ENCODE data around the gene SPATA1. TPM values are rescaled to one million over a fixed set of nuclear protein-coding genes. Genes with fewer than 3 reads are reported as not detected.

The SPATA1 gene
- total and polyA plus RNA-seq, 2 of the 13 experiments (the other 11 are each of a cell fraction or from before 2014, with no cell fraction given): 0.70 to 1.4 TPM

DNA sequence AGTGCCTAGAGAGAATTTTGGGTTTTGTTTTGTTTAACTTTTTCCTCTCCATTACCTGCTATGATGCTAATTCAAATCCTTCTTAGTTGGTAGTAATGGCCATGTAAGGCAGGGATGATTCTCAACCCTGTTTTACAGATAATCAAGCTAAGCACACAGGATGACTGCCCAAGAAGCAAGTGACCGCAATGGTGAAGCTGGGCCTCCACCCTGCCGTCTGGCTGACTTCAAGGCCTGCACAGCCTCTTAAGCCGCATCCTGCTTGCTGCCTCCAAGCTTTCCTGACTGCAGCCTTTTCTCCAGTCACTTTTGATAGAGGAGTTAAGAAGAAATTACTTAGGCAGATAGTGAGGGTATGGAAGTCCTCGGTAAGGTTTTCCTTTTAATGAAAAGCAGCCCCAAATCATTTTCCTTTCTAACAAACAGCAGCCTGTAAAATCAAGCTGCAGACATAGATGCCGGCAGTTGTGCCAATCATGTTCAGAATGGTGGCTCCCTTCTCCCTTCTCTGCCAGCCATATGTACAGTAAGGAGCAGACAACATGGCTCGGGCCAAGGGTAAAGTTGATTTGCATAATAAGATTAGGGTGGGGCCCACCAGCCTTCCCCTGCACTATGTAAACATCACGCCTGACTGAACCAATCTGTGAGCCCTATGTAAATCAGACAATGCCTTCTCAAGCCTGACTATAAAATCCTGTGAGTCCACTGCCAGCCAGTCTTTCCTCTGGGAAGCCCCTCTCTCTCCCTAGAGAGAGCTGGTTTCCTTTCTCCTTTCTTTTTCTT, 76.8 kb downstream of the SPATA1 start (continued):
- TF ChIP-seq SCMH1 (CRISPR knock-in tag; IDR thresholded peaks at IDR 0.05; ENCODE audit: borderline replicate concordance) (no peak), SMYD3 (CRISPR knock-in tag; IDR thresholded peaks at IDR 0.05) (no peak), ARNT2 (CRISPR knock-in tag; IDR thresholded peaks at IDR 0.05; ENCODE audit: low read depth) (no peak), ZNF432 (CRISPR knock-in tag; IDR thresholded peaks at IDR 0.05; ENCODE audit: borderline replicate concordance) (no peak), FOXA1 (IDR thresholded peaks at IDR 0.05) (no peak), FOXA1 (CRISPR knock-in tag; IDR thresholded peaks at IDR 0.05) (peak; percentile 54; the same call in 1 of the 2 replicates), DRAP1 (CRISPR knock-in tag; IDR thresholded peaks at IDR 0.05) (peak; percentile 52; the same call in 1 of the 2 replicates), ZNF678 (CRISPR knock-in tag; IDR thresholded peaks at IDR 0.05) (no peak), HDAC6 (IDR thresholded peaks at IDR 0.05; ENCODE audit: low read depth, low read length) (no peak), ZMYM4 (CRISPR knock-in tag; IDR thresholded peaks at IDR 0.05) (0 out of 2 replicates have a peak, but pooled peaks have one; percentile 27), MIXL1 (CRISPR knock-in tag; IDR thresholded peaks at IDR 0.05) (peak; percentile 80; the same call in 1 of the 2 replicates), ZNF12 (CRISPR knock-in tag; IDR thresholded peaks at IDR 0.05) (no peak), ZNF362 (CRISPR knock-in tag; IDR thresholded peaks at IDR 0.05; ENCODE audit: borderline replicate concordance) (no peak), ZNF546 (CRISPR knock-in tag; conservative IDR thresholded peaks at IDR 0.05) (no peak), NR2F1 (CRISPR knock-in tag; IDR thresholded peaks at IDR 0.05) (no peak), TBX3 (IDR thresholded peaks at IDR 0.05; ENCODE audit: borderline replicate concordance) (no peak), HDAC2 (CRISPR knock-in tag; IDR thresholded peaks at IDR 0.05) (no peak), BHLHE40 (IDR thresholded peaks at IDR 0.05; ENCODE audit: low read length) (no peak)
- TF ChIP-seq, protein P1, sequence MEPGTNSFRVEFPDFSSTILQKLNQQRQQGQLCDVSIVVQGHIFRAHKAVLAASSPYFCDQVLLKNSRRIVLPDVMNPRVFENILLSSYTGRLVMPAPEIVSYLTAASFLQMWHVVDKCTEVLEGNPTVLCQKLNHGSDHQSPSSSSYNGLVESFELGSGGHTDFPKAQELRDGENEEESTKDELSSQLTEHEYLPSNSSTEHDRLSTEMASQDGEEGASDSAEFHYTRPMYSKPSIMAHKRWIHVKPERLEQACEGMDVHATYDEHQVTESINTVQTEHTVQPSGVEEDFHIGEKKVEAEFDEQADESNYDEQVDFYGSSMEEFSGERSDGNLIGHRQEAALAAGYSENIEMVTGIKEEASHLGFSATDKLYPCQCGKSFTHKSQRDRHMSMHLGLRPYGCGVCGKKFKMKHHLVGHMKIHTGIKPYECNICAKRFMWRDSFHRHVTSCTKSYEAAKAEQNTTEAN (CRISPR knock-in tag; conservative IDR thresholded peaks at IDR 0.05): no peak
- TF ChIP-seq, protein P2, sequence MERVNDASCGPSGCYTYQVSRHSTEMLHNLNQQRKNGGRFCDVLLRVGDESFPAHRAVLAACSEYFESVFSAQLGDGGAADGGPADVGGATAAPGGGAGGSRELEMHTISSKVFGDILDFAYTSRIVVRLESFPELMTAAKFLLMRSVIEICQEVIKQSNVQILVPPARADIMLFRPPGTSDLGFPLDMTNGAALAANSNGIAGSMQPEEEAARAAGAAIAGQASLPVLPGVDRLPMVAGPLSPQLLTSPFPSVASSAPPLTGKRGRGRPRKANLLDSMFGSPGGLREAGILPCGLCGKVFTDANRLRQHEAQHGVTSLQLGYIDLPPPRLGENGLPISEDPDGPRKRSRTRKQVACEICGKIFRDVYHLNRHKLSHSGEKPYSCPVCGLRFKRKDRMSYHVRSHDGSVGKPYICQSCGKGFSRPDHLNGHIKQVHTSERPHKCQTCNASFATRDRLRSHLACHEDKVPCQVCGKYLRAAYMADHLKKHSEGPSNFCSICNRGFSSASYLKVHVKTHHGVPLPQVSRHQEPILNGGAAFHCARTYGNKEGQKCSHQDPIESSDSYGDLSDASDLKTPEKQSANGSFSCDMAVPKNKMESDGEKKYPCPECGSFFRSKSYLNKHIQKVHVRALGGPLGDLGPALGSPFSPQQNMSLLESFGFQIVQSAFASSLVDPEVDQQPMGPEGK (CRISPR knock-in tag; IDR thresholded peaks at IDR 0.05): no peak
- TF ChIP-seq, protein P3, sequence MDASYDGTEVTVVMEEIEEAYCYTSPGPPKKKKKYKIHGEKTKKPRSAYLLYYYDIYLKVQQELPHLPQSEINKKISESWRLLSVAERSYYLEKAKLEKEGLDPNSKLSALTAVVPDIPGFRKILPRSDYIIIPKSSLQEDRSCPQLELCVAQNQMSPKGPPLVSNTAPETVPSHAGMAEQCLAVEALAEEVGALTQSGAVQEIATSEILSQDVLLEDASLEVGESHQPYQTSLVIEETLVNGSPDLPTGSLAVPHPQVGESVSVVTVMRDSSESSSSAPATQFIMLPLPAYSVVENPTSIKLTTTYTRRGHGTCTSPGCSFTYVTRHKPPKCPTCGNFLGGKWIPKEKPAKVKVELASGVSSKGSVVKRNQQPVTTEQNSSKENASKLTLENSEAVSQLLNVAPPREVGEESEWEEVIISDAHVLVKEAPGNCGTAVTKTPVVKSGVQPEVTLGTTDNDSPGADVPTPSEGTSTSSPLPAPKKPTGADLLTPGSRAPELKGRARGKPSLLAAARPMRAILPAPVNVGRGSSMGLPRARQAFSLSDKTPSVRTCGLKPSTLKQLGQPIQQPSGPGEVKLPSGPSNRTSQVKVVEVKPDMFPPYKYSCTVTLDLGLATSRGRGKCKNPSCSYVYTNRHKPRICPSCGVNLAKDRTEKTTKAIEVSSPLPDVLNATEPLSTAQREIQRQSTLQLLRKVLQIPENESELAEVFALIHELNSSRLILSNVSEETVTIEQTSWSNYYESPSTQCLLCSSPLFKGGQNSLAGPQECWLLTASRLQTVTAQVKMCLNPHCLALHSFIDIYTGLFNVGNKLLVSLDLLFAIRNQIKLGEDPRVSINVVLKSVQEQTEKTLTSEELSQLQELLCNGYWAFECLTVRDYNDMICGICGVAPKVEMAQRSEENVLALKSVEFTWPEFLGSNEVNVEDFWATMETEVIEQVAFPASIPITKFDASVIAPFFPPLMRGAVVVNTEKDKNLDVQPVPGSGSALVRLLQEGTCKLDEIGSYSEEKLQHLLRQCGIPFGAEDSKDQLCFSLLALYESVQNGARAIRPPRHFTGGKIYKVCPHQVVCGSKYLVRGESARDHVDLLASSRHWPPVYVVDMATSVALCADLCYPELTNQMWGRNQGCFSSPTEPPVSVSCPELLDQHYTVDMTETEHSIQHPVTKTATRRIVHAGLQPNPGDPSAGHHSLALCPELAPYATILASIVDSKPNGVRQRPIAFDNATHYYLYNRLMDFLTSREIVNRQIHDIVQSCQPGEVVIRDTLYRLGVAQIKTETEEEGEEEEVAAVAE (CRISPR knock-in tag; IDR thresholded peaks at IDR 0.05; ENCODE audit: borderline replicate concordance): no peak
